C4-2B (cell line): ENCODE measurements around the gene PCIF1.

ENCODE experiments used
- H3K27ac ChIP-seq: fragments of 450-650 bp; 2 replicates; pipeline ENCODE4 v1.5.1; 2017
- ZFX ChIP-seq: fragments of 450-650 bp; IDR thresholded peaks from 2 replicates; pipeline ENCODE4 v1.6.1; 2017
- TF ChIP-seq, protein P1 (sequence below): fragments of 450-650 bp; conservative IDR thresholded peaks from 2 replicates; pipeline ENCODE4 v1.5.1; 2017; ENCODE audit warnings: mild to moderate bottlenecking

The PCIF1 gene

DNA sequence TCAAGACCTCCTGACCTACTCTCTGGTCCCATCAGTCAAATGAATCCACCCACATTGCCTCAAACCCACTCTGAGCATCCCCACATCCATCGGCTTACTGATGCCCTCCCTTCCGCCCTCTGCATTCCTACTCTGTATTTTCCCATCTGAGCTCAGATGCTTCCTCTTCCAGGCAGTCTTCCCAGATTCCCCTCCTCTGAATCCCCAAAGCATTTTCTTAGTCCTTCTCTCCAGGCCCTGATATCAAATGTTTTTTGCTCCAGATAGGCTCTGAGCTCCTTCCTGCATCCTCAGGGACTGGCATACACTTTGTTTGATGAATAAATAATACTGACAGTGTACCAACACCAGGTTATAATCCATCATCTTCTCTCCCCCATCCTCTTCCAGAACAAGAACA, 26.4 kb upstream of the PCIF1 start:
- H3K27ac ChIP-seq: no peak overlapping the region
- TF ChIP-seq, protein P1, sequence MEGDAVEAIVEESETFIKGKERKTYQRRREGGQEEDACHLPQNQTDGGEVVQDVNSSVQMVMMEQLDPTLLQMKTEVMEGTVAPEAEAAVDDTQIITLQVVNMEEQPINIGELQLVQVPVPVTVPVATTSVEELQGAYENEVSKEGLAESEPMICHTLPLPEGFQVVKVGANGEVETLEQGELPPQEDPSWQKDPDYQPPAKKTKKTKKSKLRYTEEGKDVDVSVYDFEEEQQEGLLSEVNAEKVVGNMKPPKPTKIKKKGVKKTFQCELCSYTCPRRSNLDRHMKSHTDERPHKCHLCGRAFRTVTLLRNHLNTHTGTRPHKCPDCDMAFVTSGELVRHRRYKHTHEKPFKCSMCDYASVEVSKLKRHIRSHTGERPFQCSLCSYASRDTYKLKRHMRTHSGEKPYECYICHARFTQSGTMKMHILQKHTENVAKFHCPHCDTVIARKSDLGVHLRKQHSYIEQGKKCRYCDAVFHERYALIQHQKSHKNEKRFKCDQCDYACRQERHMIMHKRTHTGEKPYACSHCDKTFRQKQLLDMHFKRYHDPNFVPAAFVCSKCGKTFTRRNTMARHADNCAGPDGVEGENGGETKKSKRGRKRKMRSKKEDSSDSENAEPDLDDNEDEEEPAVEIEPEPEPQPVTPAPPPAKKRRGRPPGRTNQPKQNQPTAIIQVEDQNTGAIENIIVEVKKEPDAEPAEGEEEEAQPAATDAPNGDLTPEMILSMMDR: no peak
- no peak for TF ChIP-seq ZFX

DNA sequence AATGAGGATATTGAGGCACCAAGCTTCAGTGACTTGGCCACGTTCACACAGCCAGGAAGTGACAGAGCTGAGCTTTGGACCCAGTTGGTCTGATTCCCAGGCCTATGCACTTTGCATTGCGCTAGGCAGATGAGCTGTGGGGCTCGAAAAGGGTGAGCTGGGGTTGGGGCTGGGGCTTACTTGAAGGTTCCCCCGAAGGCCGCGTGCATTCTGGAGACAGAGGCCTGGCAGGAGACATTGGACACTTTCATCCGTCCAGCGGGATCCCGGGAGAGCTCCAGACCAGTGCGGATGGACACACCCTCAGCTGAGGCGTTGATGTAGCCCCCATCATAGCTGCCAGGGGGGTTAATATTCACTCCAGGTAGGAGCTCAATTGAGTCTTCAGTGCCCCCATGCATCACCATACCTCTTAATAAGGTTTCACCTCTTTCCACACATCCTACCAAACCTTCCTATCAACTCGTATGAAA, 25.1 kb upstream of the PCIF1 start:
- TF ChIP-seq, protein P1: no peak
- TF ChIP-seq ZFX: no peak
- no peak overlapping the region for H3K27ac ChIP-seq

GRCh38 chr20:45909817-45910669, 24.4 kb upstream of the PCIF1 start:
- H3K27ac ChIP-seq: no peak overlapping the region

GRCh38 chr20:45910670-45911485, 23.6 kb upstream of the PCIF1 start:
- TF ChIP-seq ZFX: no peak
- TF ChIP-seq, protein P1: no peak
- no peak overlapping the region for H3K27ac ChIP-seq

More at GRCh38 chr20:45909817-45910669, 24.4 kb upstream of the PCIF1 start:
- TF ChIP-seq ZFX: no peak

- no peak within 1 kb of the TSS for H3K27ac ChIP-seq
- no peak for TF ChIP-seq ZFX
- TF ChIP-seq, protein P1: no peak
These were observed 22.8 kb upstream of the PCIF1 start, which contains the start of gene PLTP for GRCh38 chr20:45911486-45912343. Gene PLTP (minus strand): TSS chr20:45912155. CDS start chr20:45911452, 703 bp downstream.

DNA sequence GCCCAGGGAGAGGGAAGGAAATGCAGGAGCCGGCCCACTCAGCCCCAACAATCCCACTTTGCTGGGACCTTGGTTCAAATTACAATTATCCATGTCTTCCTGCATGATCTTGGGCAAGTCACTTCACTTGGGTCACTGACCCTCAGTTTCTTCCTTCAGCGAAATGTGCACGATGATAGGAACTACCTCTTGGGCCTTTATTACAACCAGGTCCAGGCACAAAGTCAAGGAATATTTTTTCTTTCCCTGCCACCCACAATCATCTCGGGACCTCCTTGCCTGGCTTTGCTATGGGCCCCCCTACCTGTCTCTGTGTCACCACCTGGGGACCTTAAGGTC, 22.2 kb upstream of the PCIF1 start:
- no peak for TF ChIP-seq ZFX
- TF ChIP-seq, protein P1: no peak
- H3K27ac ChIP-seq: no peak overlapping the region

DNA sequence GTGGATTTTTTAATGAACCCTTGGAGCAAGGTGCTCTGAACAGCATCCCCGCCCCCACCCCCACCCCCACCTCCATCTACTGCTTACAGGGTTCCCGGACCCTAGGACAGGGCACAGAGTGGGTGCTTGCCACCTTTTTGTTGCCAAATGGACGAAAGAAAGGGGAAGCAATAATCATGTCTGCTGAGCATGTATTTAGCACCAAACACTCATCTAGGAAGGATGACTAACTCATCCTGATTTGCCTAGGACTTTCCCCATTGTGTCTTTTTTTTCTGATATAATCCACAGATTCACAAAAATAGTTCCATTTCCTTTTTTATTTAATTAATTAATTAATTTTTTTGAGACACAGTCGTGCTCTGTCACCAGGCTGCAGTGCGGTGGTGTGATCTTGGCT, 21.4 kb upstream of the PCIF1 start:
- TF ChIP-seq ZFX: no peak
- TF ChIP-seq, protein P1: no peak
- no peak overlapping the region for H3K27ac ChIP-seq
